ENCODE measurements around the gene ADAMTS1.

ADAMTS1 gene

GRCh38 chr21:26844258-26845065 is 747 bp downstream of the ADAMTS1 start:
- peak; percentile 8 for DNase-seq

DNA sequence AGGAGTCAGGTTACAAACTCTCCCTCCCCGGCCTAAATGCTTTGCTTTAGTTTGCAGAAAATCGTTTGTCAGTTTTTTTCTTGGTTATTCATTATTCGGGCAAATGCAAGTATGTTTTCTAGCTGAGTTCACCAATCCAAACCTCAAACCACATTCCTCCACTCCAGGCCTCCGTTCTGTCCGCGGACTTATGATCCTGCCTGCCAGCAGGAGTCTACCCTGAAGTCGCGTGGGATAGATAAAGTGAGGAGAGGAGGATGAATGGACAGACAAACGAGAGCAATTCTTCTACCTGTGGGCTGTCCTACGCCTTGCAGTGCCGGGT is 1.3 kb downstream of the ADAMTS1 start:
- DNase-seq = no peak

- no peak for DNase-seq
These were observed 2.0 kb downstream of the ADAMTS1 start for GRCh38 chr21:26842974-26843932.

DNA sequence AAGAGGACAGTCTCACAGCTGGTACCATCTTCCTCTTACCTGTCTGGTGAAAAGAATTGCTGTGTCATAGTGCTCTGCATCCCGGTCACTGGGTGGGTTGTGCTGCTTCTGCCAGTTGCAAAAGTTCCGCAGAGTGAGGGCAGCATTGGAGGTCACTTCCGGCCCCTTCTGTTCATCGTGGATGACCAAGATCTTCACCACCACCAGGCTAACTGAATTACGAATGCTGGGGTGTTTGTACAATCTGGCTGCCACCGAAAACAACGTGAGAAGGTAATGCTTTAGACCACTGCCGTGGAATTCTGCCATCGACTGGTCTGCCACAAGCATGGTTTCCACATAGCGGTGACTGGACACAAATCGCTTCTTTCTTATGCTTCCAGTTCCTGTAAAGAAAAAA is 2.9 kb downstream of the ADAMTS1 start:
- no peak for DNase-seq

DNA sequence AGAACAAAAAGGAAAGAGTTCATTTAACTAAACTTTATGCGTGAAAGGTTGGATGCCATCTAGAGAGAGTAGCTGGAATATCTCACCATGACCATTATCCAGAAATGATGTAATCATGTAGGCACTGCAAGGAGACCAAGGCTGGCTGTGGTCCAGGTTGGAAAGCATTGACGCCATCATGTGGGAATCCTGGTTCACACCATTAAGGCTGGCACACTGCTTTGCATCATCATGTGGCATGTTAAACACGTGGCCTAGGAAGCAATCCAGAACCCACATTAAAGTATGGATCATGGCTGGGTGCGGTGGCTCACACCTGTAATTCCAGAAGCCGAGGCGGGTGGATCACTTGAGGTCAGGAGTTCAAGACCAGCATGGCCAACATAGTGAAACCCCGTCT is 4.3 kb downstream of the ADAMTS1 start:
- no peak for DNase-seq

GRCh38 chr21:26840201-26840600 is 5.0 kb downstream of the ADAMTS1 start:
- DNase-seq = no peak

GRCh38 chr21:26837539-26837938 is 7.7 kb downstream of the ADAMTS1 start:
- DNase-seq = no peak

DNA sequence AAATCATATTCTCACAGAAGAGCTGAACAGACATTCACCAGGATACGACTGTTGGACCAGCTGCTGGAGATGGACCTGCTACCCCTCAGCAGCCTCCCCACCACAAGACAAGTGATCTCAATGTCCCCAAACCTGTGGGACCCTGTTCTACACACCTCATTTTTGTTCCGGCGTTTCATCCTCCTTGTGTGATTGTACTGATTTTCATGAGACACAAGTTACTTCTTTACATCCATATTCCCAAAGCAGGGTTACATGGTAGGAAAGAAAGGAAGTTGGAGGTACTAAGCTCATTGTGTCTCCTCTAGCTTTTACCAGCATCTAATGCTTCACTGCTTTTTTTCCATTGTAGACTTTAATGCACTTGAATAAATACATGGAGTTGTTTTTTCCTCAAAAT is 8.7 kb downstream of the ADAMTS1 start:
- no peak for DNase-seq

GRCh38 chr21:26835714-26836265 is 9.4 kb downstream of the ADAMTS1 start:
- DNase-seq = no peak

- DNase-seq = no peak
These were observed 10.0 kb downstream of the ADAMTS1 start for GRCh38 chr21:26835027-26835713.

GRCh38 chr21:26834181-26834905 is 10.9 kb downstream of the ADAMTS1 start:
- DNase-seq = no peak

DNA sequence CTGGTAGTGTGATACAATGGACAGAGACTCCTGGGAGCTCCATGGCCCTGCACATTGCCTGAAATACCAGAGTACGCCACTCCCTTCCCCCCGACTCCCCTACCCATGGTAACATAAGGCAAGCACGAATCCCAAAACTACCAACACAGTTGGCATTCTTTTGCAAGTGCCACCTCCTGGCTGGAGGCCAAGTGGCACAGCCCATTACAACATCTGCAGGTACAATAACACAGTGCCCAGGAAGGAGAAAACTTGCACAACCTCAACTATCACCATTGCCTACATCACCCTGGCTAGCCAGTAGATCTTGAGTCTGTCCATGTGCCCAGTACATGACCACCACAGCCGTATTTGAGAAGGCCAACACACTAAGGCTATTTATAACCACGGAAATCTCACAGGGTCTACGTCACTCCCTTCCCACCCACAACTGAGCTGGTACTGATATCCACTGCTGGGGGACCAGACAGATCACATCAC is 11.7 kb downstream of the ADAMTS1 start:
- DNase-seq = no peak

- no peak for DNase-seq
These were observed 12.2 kb downstream of the ADAMTS1 start for GRCh38 chr21:26833011-26833410.

GRCh38 chr21:26832546-26832945 is 12.7 kb downstream of the ADAMTS1 start:
- no peak for DNase-seq

- DNase-seq = no peak
These were observed 18.4 kb downstream of the ADAMTS1 start for GRCh38 chr21:26826801-26827200.

- DNase-seq = no peak
These were observed 24.7 kb downstream of the ADAMTS1 start for GRCh38 chr21:26820509-26820908.

GRCh38 chr21:26819740-26820324 is 25.4 kb downstream of the ADAMTS1 start:
- DNase-seq = no peak

DNA sequence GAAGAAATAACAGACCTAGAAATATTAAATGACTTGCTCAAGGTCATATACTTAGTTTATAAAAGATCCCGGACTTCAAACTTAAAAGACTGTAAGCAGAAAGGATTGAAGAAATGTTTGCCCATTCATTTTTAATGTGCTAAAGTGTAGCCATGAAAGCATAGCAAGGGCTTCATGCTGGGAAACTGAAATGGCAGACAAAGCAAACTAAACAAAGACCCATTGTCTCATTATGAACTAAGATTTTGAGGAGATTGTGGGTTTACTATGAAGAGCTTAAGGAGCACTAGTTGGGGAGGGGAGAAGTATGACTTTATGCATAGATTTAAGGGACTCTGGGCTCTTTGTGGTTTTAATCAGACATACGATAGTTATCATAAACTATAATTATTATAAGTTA is 26.3 kb downstream of the ADAMTS1 start:
- no peak for DNase-seq

- no peak for DNase-seq
These were observed 30.0 kb downstream of the ADAMTS1 start for GRCh38 chr21:26815197-26815596.

DNA sequence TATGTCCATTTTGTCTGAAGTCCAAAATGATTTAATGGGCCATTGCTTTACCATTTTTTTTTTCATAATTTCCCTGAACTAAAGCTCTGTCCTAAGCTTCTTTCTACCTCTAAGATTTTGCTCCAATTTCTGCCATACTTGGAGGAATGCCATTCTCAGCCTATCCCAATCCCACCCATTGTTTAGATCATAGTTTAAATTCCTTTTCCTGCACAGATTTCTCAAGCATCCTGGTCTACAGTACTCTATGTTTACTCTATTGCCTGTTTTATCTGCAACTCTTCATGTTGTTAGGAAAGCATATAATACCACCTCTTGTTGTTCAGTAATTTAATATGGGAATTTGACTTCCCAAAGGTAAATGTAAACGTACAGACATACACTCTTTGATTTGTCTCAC is 30.8 kb downstream of the ADAMTS1 start:
- DNase-seq = no peak

GRCh38 chr21:26813426-26813998 is 31.7 kb downstream of the ADAMTS1 start:
- no peak for DNase-seq

DNA sequence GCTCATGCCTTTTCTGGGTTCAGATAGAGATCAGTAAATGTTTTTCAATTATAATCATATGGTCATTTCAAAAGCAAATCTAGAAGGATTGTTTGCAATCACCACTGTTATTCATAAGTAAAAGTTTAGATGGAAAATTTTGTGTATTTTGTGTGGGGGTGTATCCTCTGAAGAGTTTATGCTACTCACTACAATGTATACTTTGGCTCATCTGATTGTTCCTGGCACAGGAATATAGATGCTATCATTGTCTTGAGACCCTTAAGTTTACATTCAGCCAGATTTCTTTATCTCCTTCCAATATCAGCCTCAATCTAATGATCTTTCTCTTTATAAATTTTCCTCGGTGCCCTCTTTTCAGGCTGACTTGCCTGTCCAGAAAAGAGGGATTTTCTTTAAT is 33.0 kb downstream of the ADAMTS1 start:
- no peak for DNase-seq
